ENCODE data around the gene SERP2.

SERP2 gene

GRCh38 chr13:44417876-44418275 lies 44.3 kb downstream of the SERP2 start:
- TF ChIP-seq LEF1 (IDR thresholded peaks at IDR 0.05; ENCODE audit: borderline replicate concordance) (no peak), ARNT (IDR thresholded peaks at IDR 0.05) (no peak), SP1 (IDR thresholded peaks at IDR 0.05) (no peak), ELF4 (IDR thresholded peaks at IDR 0.05) (no peak), PKNOX1 (IDR thresholded peaks at IDR 0.05) (no peak), FOXA1 (IDR thresholded peaks at IDR 0.05) (no peak), SUZ12 (IDR thresholded peaks at IDR 0.05) (no peak), TARDBP (IDR thresholded peaks at IDR 0.05) (no peak), FOXM1 (IDR thresholded peaks at IDR 0.05; ENCODE audit: borderline replicate concordance) (no peak), BHLHE40 (IDR thresholded peaks at IDR 0.05; ENCODE audit: borderline replicate concordance) (no peak), FOXK2 (IDR thresholded peaks at IDR 0.05) (no peak), ZNF384 (IDR thresholded peaks at IDR 0.05) (no peak), HDGF (IDR thresholded peaks at IDR 0.05; ENCODE audit: borderline replicate concordance) (no peak), CTBP1 (IDR thresholded peaks at IDR 0.05; ENCODE audit: borderline replicate concordance) (no peak), L3MBTL2 (conservative IDR thresholded peaks at IDR 0.05) (no peak), NFRKB (IDR thresholded peaks at IDR 0.05) (no peak)
- ChIA-PET POLR2A (interaction anchor here (1.4 kb wide), 1 partner anchor 17 kb away, joined by 5 read pairs; no protein-coding TSS in a partner anchor), CTCF (no interaction called here)
- no peak for DNase-seq (ENCODE audit: extremely low spot score)

- TF ChIP-seq SP1 (IDR thresholded peaks at IDR 0.05) (no peak), CTBP1 (IDR thresholded peaks at IDR 0.05; ENCODE audit: borderline replicate concordance) (no peak), HDGF (IDR thresholded peaks at IDR 0.05; ENCODE audit: borderline replicate concordance) (no peak), SUZ12 (IDR thresholded peaks at IDR 0.05) (no peak), LEF1 (IDR thresholded peaks at IDR 0.05; ENCODE audit: borderline replicate concordance) (no peak), FOXM1 (IDR thresholded peaks at IDR 0.05; ENCODE audit: borderline replicate concordance) (no peak), TARDBP (IDR thresholded peaks at IDR 0.05) (no peak), NFRKB (IDR thresholded peaks at IDR 0.05) (no peak), BHLHE40 (IDR thresholded peaks at IDR 0.05; ENCODE audit: borderline replicate concordance) (no peak), PKNOX1 (IDR thresholded peaks at IDR 0.05) (no peak)
- no peak for DNase-seq (ENCODE audit: extremely low spot score)
- CTCF ChIA-PET: no interaction called here
- POLR2A ChIA-PET: no interaction called here
These were observed 47.0 kb downstream of the SERP2 start for GRCh38 chr13:44420376-44421220.

GRCh38 chr13:44421853-44422525 lies 48.4 kb downstream of the SERP2 start:
- TF ChIP-seq ELF4 (IDR thresholded peaks at IDR 0.05) (no peak), FOXK2 (IDR thresholded peaks at IDR 0.05) (no peak), SUZ12 (IDR thresholded peaks at IDR 0.05) (no peak), FOXM1 (IDR thresholded peaks at IDR 0.05; ENCODE audit: borderline replicate concordance) (no peak), BHLHE40 (IDR thresholded peaks at IDR 0.05; ENCODE audit: borderline replicate concordance) (no peak), NFRKB (IDR thresholded peaks at IDR 0.05) (no peak), LEF1 (IDR thresholded peaks at IDR 0.05; ENCODE audit: borderline replicate concordance) (no peak), ZNF384 (IDR thresholded peaks at IDR 0.05) (no peak), HDGF (IDR thresholded peaks at IDR 0.05; ENCODE audit: borderline replicate concordance) (no peak), L3MBTL2 (conservative IDR thresholded peaks at IDR 0.05) (no peak), FOXA1 (IDR thresholded peaks at IDR 0.05) (no peak), ARNT (IDR thresholded peaks at IDR 0.05) (no peak)
- ChIA-PET POLR2A (interaction anchor here (1.5 kb wide), 1 partner anchor 15 kb away, joined by 3 read pairs; no protein-coding TSS in a partner anchor), CTCF (no interaction called here)
- no peak for DNase-seq (ENCODE audit: extremely low spot score)

GRCh38 chr13:44422755-44423643 lies 49.4 kb downstream of the SERP2 start:
- TF ChIP-seq PKNOX1 (IDR thresholded peaks at IDR 0.05) (no peak), SP1 (IDR thresholded peaks at IDR 0.05) (no peak), L3MBTL2 (conservative IDR thresholded peaks at IDR 0.05) (no peak)
- no peak for DNase-seq (ENCODE audit: extremely low spot score)
- ChIA-PET CTCF (no interaction called here), POLR2A (interaction anchor here (1.5 kb wide), 1 partner anchor 14 kb away, joined by 3 read pairs; no protein-coding TSS in a partner anchor)

- CTCF ChIA-PET: no interaction called here
- DNase-seq (ENCODE audit: extremely low spot score): no peak
- no peak for TF ChIP-seq ELF4 (IDR thresholded peaks at IDR 0.05)
- no peak for TF ChIP-seq SP1 (IDR thresholded peaks at IDR 0.05)
- no peak for TF ChIP-seq ZNF384 (IDR thresholded peaks at IDR 0.05)
- no peak for TF ChIP-seq FOXM1 (IDR thresholded peaks at IDR 0.05; ENCODE audit: borderline replicate concordance)
- no peak for TF ChIP-seq FOXA1 (IDR thresholded peaks at IDR 0.05)
- POLR2A ChIA-PET: interaction anchor here (1.5 kb wide), 1 partner anchor 13 kb away, joined by 3 read pairs; no protein-coding TSS in a partner anchor
These were observed 50.2 kb downstream of the SERP2 start for GRCh38 chr13:44423824-44424223.

Data from HEK293T (cell line).